ENCODE results near the gene SERPINA4.

The SERPINA4 gene

GRCh38 chr14:94560751-94561655 is at the start of gene SERPINA4:
SERPINA4 (plus strand) TSS chr14:94561442; CDS start chr14:94563483, 2,041 bp downstream.
- no peak for DNase-seq (ENCODE audit: low read depth in 2 of 3, low spot score in 1 of 3)

GRCh38 chr14:94514351-94514750 is 46.9 kb upstream of the SERPINA4 start:
- no peak for DNase-seq (ENCODE audit: low read depth in 2 of 3, low spot score in 1 of 3)

- DNase-seq (ENCODE audit: low read depth in 2 of 3, low spot score in 1 of 3), result no peak
Measured at GRCh38 chr14:94515426-94515825, 45.8 kb upstream of the SERPINA4 start.

- DNase-seq (ENCODE audit: low read depth in 2 of 3, low spot score in 1 of 3), result no peak
Measured at GRCh38 chr14:94515856-94516255, 45.4 kb upstream of the SERPINA4 start.

GRCh38 chr14:94517248-94517640 is 44.0 kb upstream of the SERPINA4 start:
- no peak for DNase-seq (ENCODE audit: low read depth in 2 of 3, low spot score in 1 of 3)

- DNase-seq (ENCODE audit: low read depth in 2 of 3, low spot score in 1 of 3), result no peak
Measured at GRCh38 chr14:94517641-94518257, 43.5 kb upstream of the SERPINA4 start.

GRCh38 chr14:94521375-94522114 is 39.7 kb upstream of the SERPINA4 start:
- no peak for DNase-seq (ENCODE audit: low read depth in 2 of 3, low spot score in 1 of 3)

GRCh38 chr14:94522115-94522724 is 39.0 kb upstream of the SERPINA4 start:
- DNase-seq (ENCODE audit: low read depth in 2 of 3, low spot score in 1 of 3), result no peak

GRCh38 chr14:94523265-94523664 is 38.0 kb upstream of the SERPINA4 start:
- no peak for DNase-seq (ENCODE audit: low read depth in 2 of 3, low spot score in 1 of 3)

GRCh38 chr14:94524093-94524492 is 37.1 kb upstream of the SERPINA4 start:
- no peak for DNase-seq (ENCODE audit: low read depth in 2 of 3, low spot score in 1 of 3)

- no peak for DNase-seq (ENCODE audit: low read depth in 2 of 3, low spot score in 1 of 3)
Measured at GRCh38 chr14:94531187-94531586, 30.1 kb upstream of the SERPINA4 start.

GRCh38 chr14:94532447-94532846 is 28.8 kb upstream of the SERPINA4 start:
- DNase-seq (ENCODE audit: low read depth in 2 of 3, low spot score in 1 of 3), result no peak

- no peak for DNase-seq (ENCODE audit: low read depth in 2 of 3, low spot score in 1 of 3)
Measured at GRCh38 chr14:94535506-94535905, 25.7 kb upstream of the SERPINA4 start.

GRCh38 chr14:94536836-94537235 is 24.4 kb upstream of the SERPINA4 start:
- DNase-seq (ENCODE audit: low read depth in 2 of 3, low spot score in 1 of 3), result no peak

- DNase-seq (ENCODE audit: low read depth in 2 of 3, low spot score in 1 of 3), result no peak
Measured at GRCh38 chr14:94538070-94538740, 23.0 kb upstream of the SERPINA4 start.

- no peak for DNase-seq (ENCODE audit: low read depth in 2 of 3, low spot score in 1 of 3)
Measured at GRCh38 chr14:94539181-94539580, 22.1 kb upstream of the SERPINA4 start.

GRCh38 chr14:94540031-94540794 is 21.0 kb upstream of the SERPINA4 start:
- no peak for DNase-seq (ENCODE audit: low read depth in 2 of 3, low spot score in 1 of 3)

GRCh38 chr14:94541234-94541975 is 19.8 kb upstream of the SERPINA4 start:
- DNase-seq (ENCODE audit: low read depth in 2 of 3, low spot score in 1 of 3), result no peak

GRCh38 chr14:94542111-94542810 is 19.0 kb upstream of the SERPINA4 start:
- no peak for DNase-seq (ENCODE audit: low read depth in 2 of 3, low spot score in 1 of 3)

Data from stimulated activated CD4-positive, alpha-beta T cell treated with anti-CD3 and anti-CD28 coated beads, Interleukin-12 subunit alpha, Interleukin-12 subunit beta, amount 100 ng/mL, for 48 hours (primary cell).